Testis (tissue), 3 donors: ENCODE data around the gene HCRT. TPM values are rescaled to one million over a fixed set of nuclear protein-coding genes. Genes with fewer than 3 reads are reported as not detected.

Experiments used
- DNase-seq: peaks from one replicate; pipeline ENCODE4 v3.0.0-alpha.2; 2019
- H3K27ac ChIP-seq, 2 donors: fragments of 200-600 bp; sonication (generic); one replicate each; pipeline ENCODE4 v1.5.1; 2019
- H3K27me3 ChIP-seq: fragments of 200-600 bp; sonication (generic); one replicate; pipeline ENCODE4 v1.5.1; 2019
- H3K36me3 ChIP-seq: fragments of 200-600 bp; sonication (generic); one replicate; pipeline ENCODE4 v1.5.1; 2017; ENCODE audit warnings: low read depth; ENCODE audit errors: missing control alignments
- H3K4me1 ChIP-seq: fragments of 200-600 bp; sonication (generic); one replicate; pipeline ENCODE4 v1.5.1; 2019
- H3K4me3 ChIP-seq, 2 donors: fragments of 200-600 bp; sonication (generic); one replicate each; pipeline ENCODE4 v1.5.1; 2017 to 2019
- H3K9me3 ChIP-seq: fragments of 200-600 bp; sonication (generic); one replicate; pipeline ENCODE4 v1.5.1; 2017
- POLR2A ChIP-seq: fragments of 450-650 bp; IDR thresholded peaks from one replicate; pipeline ENCODE4 v1.6.1; 2017; ENCODE audit warnings: antibody characterized with exemption, mild to moderate bottlenecking, moderate library complexity
- WGBS, 2 donors: methylation state at CpG; one replicate each; pipeline ENCODE4 v1.1.5; 2018; 5-methylcytosine and 5-hydroxymethylcytosine counted together
- intact Hi-C: fragments of 100-400 bp; cut with DNase I; formaldehyde crosslinking; loops from one replicate; pipeline ENCODE4 v1.15.1; 2023; ENCODE audit warnings: low total_unique reads
- polyA plus RNA-seq: library from polyadenylated mRNA; stranded (reverse); fragments of 350-450 nt; fragmentation: Illumina TruSeq; extraction: RNeasy Lipid Tissue Mini Kit (QIAGEN cat#74804); gene quantifications from one replicate; pipeline ENCODE4 v1.2.3, GENCODE V29; 2014; ENCODE audit warnings: low read depth, low replicate concordance; ENCODE audit not compliant: insufficient read depth
- total RNA-seq, 2 donors: library from RNA; depleted of rRNA; stranded (reverse); fragments of >200 nt; gene quantifications; one replicate each; pipeline ENCODE4 v1.2.3, GENCODE V29; 2016
- TF ChIP-seq, protein P1 (sequence below), 3 experiments: fragments of 450-650 bp in 2 of 3; fragments of 200-600 bp in 1 of 3; sonication (generic) in 1 of 3; IDR thresholded peaks; one replicate each; pipeline ENCODE4 v1.5.1; 2016 to 2019; ENCODE audit warnings: antibody characterized with exemption in 3 of 3, mild to moderate bottlenecking in 2 of 3, moderate library complexity in 1 of 3

HCRT gene
- total and polyA plus RNA-seq, 3 donors from 2014 or later = not detected

DNA sequence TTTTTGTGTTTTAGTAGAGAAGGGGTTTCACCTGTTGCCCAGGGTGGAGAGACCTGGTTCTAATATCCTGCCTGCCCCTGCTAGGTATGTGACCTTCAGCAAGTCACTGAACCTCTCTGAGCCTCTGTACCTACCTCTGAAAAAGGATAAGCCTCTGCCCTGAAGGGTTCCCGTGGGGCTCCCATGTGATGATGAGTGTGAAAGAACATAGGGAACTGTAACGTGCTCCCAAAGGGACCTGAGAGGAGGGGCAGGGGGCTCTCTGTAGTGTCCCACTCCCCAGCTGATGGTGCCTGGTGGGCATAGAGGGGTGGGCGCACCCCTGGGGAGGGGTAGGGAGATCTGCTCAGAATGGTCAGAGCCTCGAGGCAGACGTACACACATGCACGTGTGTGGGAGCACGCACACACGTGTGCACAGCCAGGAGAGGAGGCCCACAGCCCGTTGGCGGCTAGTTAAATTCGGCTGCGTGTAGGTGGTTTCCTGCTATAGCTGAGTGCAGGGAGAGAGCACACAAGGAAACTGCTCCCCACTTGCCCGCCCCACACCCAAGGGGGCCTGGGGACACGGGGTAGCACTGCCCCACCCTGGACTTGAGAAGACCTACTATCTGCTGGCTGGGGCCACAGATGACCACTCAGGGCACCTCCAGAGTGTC is 11.0 kb downstream of the HCRT start:
- no peak overlapping the region for H3K27ac ChIP-seq
- intact Hi-C loops = no loop called here
- no peaks in the 10 kb centered on the region for H3K27me3 ChIP-seq
- no peaks in the 10 kb centered on the region for H3K9me3 ChIP-seq
- H3K4me1 ChIP-seq = no peaks in the 10 kb centered on the region
- H3K4me3 ChIP-seq = no peak overlapping the region
- TF ChIP-seq POLR2A = no peak
- TF ChIP-seq, protein P1, sequence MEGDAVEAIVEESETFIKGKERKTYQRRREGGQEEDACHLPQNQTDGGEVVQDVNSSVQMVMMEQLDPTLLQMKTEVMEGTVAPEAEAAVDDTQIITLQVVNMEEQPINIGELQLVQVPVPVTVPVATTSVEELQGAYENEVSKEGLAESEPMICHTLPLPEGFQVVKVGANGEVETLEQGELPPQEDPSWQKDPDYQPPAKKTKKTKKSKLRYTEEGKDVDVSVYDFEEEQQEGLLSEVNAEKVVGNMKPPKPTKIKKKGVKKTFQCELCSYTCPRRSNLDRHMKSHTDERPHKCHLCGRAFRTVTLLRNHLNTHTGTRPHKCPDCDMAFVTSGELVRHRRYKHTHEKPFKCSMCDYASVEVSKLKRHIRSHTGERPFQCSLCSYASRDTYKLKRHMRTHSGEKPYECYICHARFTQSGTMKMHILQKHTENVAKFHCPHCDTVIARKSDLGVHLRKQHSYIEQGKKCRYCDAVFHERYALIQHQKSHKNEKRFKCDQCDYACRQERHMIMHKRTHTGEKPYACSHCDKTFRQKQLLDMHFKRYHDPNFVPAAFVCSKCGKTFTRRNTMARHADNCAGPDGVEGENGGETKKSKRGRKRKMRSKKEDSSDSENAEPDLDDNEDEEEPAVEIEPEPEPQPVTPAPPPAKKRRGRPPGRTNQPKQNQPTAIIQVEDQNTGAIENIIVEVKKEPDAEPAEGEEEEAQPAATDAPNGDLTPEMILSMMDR (IDR thresholded peaks at IDR 0.05) = no peak
- no peaks in the 10 kb centered on the region for H3K36me3 ChIP-seq
- 80 to 87% methylated on average over 14 of the region's 14 CpGs for WGBS, 2 donors
- DNase-seq = no peak

DNA sequence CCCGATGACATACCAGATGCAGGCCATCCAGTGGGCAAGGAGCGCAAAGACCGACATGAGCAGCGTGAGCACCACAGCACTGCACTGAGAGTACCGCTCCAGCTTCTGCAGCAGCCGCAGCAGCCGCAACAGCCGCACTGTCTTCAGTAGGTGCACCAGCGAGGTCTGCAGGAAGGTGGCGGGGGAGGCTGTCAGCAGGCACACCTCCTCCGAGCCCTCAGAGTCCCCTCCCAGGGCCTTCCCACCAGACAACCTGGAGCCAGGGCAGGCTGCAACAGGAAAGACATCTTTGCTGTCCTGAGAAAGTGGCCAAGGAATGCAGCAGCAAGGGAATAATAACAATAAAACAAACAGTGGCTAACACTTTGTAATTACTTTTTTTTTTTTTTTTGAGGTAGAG is 13.4 kb downstream of the HCRT start:
- TF ChIP-seq POLR2A = no peak
- TF ChIP-seq, protein P1 (IDR thresholded peaks at IDR 0.05) = no peak
- H3K27me3 ChIP-seq = no peaks in the 10 kb centered on the region
- H3K4me1 ChIP-seq = no peaks in the 10 kb centered on the region
- intact Hi-C loops = no loop called here
- H3K9me3 ChIP-seq = no peaks in the 10 kb centered on the region
- 77 to 85% methylated on average over 11 of the region's 11 CpGs for WGBS, 2 donors
- no peak overlapping the region for H3K27ac ChIP-seq
- no peaks in the 10 kb centered on the region for H3K36me3 ChIP-seq
- no peak overlapping the region for H3K4me3 ChIP-seq
- no peak for DNase-seq

DNA sequence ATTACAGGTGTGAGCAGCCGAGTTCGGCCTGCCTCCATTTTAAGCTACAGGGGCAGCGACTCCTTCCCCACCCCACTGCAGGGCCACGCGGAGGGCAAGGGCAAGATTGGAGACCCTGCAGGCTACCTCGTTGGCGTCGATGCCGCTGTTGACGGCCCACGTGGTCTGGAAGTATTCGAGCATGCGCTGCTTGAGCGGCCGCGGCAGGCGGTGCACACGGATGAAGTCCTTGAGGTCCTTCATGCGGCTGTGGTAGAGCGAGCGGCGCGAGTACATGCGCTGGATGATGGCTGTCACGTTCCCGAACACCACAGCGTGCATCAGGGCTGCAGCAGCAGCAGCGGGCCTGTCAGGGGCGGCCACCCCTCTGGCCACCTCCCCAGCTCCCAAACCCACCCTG is 15.9 kb downstream of the HCRT start:
- DNase-seq = no peak
- intact Hi-C loops = no loop called here
- Histone ChIP-seq H3K27me3 (no peaks in the 10 kb centered on the region), H3K27ac (no peak overlapping the region), H3K4me3 (no peak overlapping the region), H3K36me3 (no peaks in the 10 kb centered on the region), H3K9me3 (no peaks in the 10 kb centered on the region), H3K4me1 (no peaks in the 10 kb centered on the region)
- WGBS, 2 donors = 93 to 96% methylated on average over 9 to 29 of the region's 29 CpGs
- TF ChIP-seq, protein P1 (IDR thresholded peaks at IDR 0.05) = no peak
- no peak for TF ChIP-seq POLR2A

DNA sequence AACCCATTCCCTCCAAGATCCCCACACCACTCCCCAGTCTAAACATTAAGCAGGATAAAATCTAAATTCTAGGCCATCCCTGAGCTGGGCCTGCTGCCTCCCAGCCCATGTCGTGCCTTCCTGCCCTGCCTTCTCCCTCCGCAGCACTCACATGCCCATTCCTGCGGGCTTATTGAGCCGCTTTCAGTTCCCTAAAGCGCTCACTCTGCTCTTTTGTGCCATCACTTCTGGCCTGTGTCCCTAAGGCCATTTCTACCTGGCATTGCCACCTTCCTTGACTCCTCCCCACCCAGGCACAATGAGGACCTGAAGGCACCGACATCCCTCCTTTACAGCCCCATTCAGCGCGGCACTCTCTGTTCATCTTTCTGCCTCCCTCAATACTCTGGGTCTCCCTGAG is 17.4 kb downstream of the HCRT start:
- DNase-seq = no peak
- Histone ChIP-seq H3K4me3 (no peak overlapping the region), H3K4me1 (no peaks in the 10 kb centered on the region), H3K27me3 (no peaks in the 10 kb centered on the region), H3K36me3 (no peaks in the 10 kb centered on the region), H3K27ac (no peak overlapping the region), H3K9me3 (no peaks in the 10 kb centered on the region)
- no peak for TF ChIP-seq POLR2A
- TF ChIP-seq, protein P1 (IDR thresholded peaks at IDR 0.05) = no peak
- 95 to 99% methylated on average over 8 of the region's 8 CpGs for WGBS, 2 donors
- intact Hi-C loops = no loop called here

DNA sequence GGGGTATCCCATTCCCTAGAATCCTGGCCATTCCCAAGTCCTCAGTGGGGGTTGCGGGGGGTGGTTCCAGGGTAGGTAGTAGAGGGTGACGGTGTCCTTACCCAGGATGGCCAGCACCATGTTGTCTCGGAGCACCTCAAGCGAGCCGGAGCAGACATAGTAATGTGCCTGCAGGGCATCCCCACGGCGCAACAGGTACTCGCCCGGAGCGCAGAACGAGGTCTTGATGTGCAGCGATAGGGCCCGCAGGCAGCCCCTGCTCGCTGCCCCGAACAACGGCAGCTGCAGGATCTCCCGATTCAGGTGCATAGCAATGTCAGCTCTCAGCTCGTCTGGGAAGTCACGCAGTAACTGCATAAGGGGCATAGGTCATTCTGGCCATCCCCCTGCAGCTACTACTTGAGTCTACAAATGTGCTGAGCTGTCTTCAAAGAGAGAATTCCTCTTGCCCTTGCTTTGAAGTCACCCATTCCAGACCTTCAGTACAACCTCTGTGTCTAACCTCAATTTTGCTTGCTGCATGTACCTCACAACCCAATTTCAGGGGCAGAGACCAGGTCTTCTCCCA is 19.0 kb downstream of the HCRT start:
- Histone ChIP-seq H3K27ac (no peak overlapping the region), H3K9me3 (no peaks in the 10 kb centered on the region), H3K36me3 (no peaks in the 10 kb centered on the region), H3K4me1 (no peaks in the 10 kb centered on the region), H3K4me3 (no peak overlapping the region), H3K27me3 (no peaks in the 10 kb centered on the region)
- 91 to 97% methylated on average over 5 to 19 of the region's 19 CpGs for WGBS, 2 donors
- intact Hi-C loops = no loop called here
- no peak for DNase-seq
- no peak for TF ChIP-seq POLR2A
- TF ChIP-seq, protein P1 (IDR thresholded peaks at IDR 0.05) = no peak
